ENCODE results near the gene B3GNT7.

- TF ChIP-seq CTCF (IDR thresholded peaks at IDR 0.05; ENCODE audit: low read depth, low read length, missing input control): no peak
- no peak for TF ChIP-seq FOXA1 (IDR thresholded peaks at IDR 0.05)
- no peak for TF ChIP-seq RXRA (IDR thresholded peaks at IDR 0.05)
- no peak for TF ChIP-seq TAF1 (conservative IDR thresholded peaks at IDR 0.05)
- no peak for TF ChIP-seq JUND (IDR thresholded peaks at IDR 0.05)
- TF ChIP-seq SP1 (IDR thresholded peaks at IDR 0.05): no peak
- no peak for TF ChIP-seq GABPA (IDR thresholded peaks at IDR 0.05 in 1 of 2, conservative IDR thresholded peaks at IDR 0.05 in 1 of 2)
- no peak for TF ChIP-seq YY1 (IDR thresholded peaks at IDR 0.05)
- no peak for TF ChIP-seq MAX (IDR thresholded peaks at IDR 0.05)
- no peak for TF ChIP-seq ATF3 (IDR thresholded peaks at IDR 0.05)
- TF ChIP-seq RAD21 (IDR thresholded peaks at IDR 0.05): no peak
Measured at GRCh38 chr2:231361701-231362554, 33.6 kb upstream of the B3GNT7 start.

All from liver (tissue), 3 donors.